Endothelial cell of umbilical vein (primary cell): ENCODE results near the gene GNAL. TPM values are rescaled to one million over a fixed set of nuclear protein-coding genes. Genes with fewer than 3 reads are reported as not detected.

ENCODE experiments used
- BruUV-seq: library from RNA; stranded (reverse); fragments of 400-500 nt; replicated peaks from 2 replicates; lab custom pipeline; 2021; lab: Mats Ljungman, UMichigan
- CTCF ChIA-PET: fragments of 300-600, 350-600 bp; sonication (Branson Sonifier 250); formaldehyde crosslinking; loops from one replicate; lab custom pipeline; 2021; ENCODE audit warnings: antibody characterized with exemption, inconsistent platforms; lab: Charles Lee
- POLR2A ChIA-PET: fragments of 300-600, 350-600 bp; sonication (Branson Sonifier 250); formaldehyde crosslinking; loops from one replicate; lab custom pipeline; 2021; ENCODE audit warnings: antibody characterized with exemption, inconsistent platforms; lab: Charles Lee
- DNase-seq: peaks from one replicate; pipeline ENCODE4 v3.0.0-alpha.2; 2011; ENCODE audit warnings: low read depth, low spot score
- FAIRE-seq: peaks from 2 replicates; lab custom pipeline; 2011; peaks lifted over from hg19 to GRCh38; lab: Jason Lieb, UNC
- H2AFZ ChIP-seq: 2 replicates; pipeline ENCODE4 v1.6.0; 2012; ENCODE audit warnings: low read depth, low read length, control low read depth, inconsistent platforms
- H3K27ac ChIP-seq: 2 replicates; pipeline ENCODE4 v1.5.1; 2011; ENCODE audit warnings: low read depth, mild to moderate bottlenecking, control low read depth, low read length, moderate library complexity; ENCODE audit not compliant: insufficient read depth
- H3K27me3 ChIP-seq, 2 experiments: 2 replicates each; pipeline versions ENCODE4 v1.6.0 to v1.6.1; 2011; ENCODE audit warnings: low read length in 2 of 2, mixed read lengths in 1 of 2; ENCODE audit not compliant: control insufficient read depth in 2 of 2, insufficient read depth in 2 of 2
- H3K36me3 ChIP-seq, 2 experiments: 2 replicates in 1 of 2; 3 replicates in 1 of 2; pipeline ENCODE4 v1.5.1; 2011; ENCODE audit warnings: low read length in 2 of 2, mild to moderate bottlenecking in 1 of 2, moderate library complexity in 1 of 2; ENCODE audit not compliant: control insufficient read depth in 2 of 2, insufficient read depth in 2 of 2; ENCODE audit errors: extremely low read depth in 1 of 2
- H3K4me1 ChIP-seq: 3 replicates; pipeline ENCODE4 v1.5.1; 2011; ENCODE audit warnings: mild to moderate bottlenecking, low read length; ENCODE audit not compliant: control insufficient read depth, insufficient read depth; ENCODE audit errors: extremely low read depth
- H3K4me2 ChIP-seq: 2 replicates; pipeline ENCODE4 v1.6.1; 2011; ENCODE audit warnings: low read length, control low read depth, mixed read lengths; ENCODE audit not compliant: insufficient read depth
- H3K4me3 ChIP-seq, 3 experiments: fragments of 200-600 bp in 1 of 3; sonication (generic), shearing (Covaris generic) in 1 of 3; replicated peaks in 1 of 3; 2 replicates each; pipeline ENCODE4 v1.5.1; 2011 to 2016; ENCODE audit warnings: control low read depth in 3 of 3, low read length in 3 of 3, mild to moderate bottlenecking in 2 of 3, inconsistent platforms in 1 of 3, low read depth in 1 of 3, moderate library complexity in 1 of 3; ENCODE audit not compliant: insufficient read depth in 1 of 3
- H3K79me2 ChIP-seq: 2 replicates; pipeline ENCODE4 v1.6.0; 2012; ENCODE audit warnings: low read length, inconsistent platforms; ENCODE audit not compliant: control insufficient read depth, insufficient read depth
- H3K9ac ChIP-seq: replicated peaks from 2 replicates; pipeline ENCODE3; 2011; ENCODE audit warnings: low read length, control low read depth; ENCODE audit not compliant: insufficient read depth; ENCODE audit errors: extremely low read depth
- H3K9me1 ChIP-seq: replicated peaks from 3 replicates; pipeline ENCODE4 v1.6.0; 2011; ENCODE audit warnings: mild to moderate bottlenecking, low read length; ENCODE audit not compliant: control insufficient read depth, insufficient read depth; ENCODE audit errors: extremely low read depth
- H3K9me3 ChIP-seq: replicated peaks from 2 replicates; pipeline ENCODE4 v1.5.1; 2012; ENCODE audit warnings: low read length, inconsistent platforms; ENCODE audit not compliant: control insufficient read depth, insufficient read depth
- H4K20me1 ChIP-seq: replicated peaks from 2 replicates; pipeline ENCODE3; 2011; ENCODE audit warnings: mild to moderate bottlenecking, low read length; ENCODE audit not compliant: control insufficient read depth, insufficient read depth; ENCODE audit errors: extremely low read depth
- CTCF ChIP-seq, 2 donors: IDR thresholded peaks; 1 replicate in 1 of 2; 2 replicates in 1 of 2; pipeline ENCODE4 v1.5.1; 2011; ENCODE audit warnings: low read length in 2 of 2, mild to moderate bottlenecking in 2 of 2, moderate library complexity in 2 of 2, control low read depth in 1 of 2, inconsistent platforms in 1 of 2, low read depth in 1 of 2; ENCODE audit not compliant: insufficient read depth in 1 of 2; ENCODE audit errors: extremely low read depth in 1 of 2
- EZH2 ChIP-seq: IDR thresholded peaks from 2 replicates; pipeline ENCODE4 v1.6.1; 2012; ENCODE audit warnings: borderline replicate concordance, low read depth, mild to moderate bottlenecking, moderate library complexity, low read length, inconsistent platforms; ENCODE audit not compliant: severe bottlenecking
- FOS ChIP-seq: IDR thresholded peaks from 2 replicates; pipeline ENCODE4 v1.6.1; 2011; ENCODE audit warnings: mild to moderate bottlenecking, low read length, moderate library complexity, borderline replicate concordance; ENCODE audit not compliant: insufficient read depth
- GATA2 ChIP-seq: IDR thresholded peaks from 2 replicates; pipeline ENCODE4 v1.7.0; 2011; ENCODE audit warnings: low read depth, mild to moderate bottlenecking, moderate library complexity, mixed read lengths, low read length; ENCODE audit not compliant: insufficient read length, insufficient read depth
- JUN ChIP-seq: IDR thresholded peaks from 2 replicates; pipeline ENCODE4 v1.6.1; 2011; ENCODE audit warnings: borderline replicate concordance, low read depth; ENCODE audit not compliant: insufficient read length, insufficient read depth
- MAX ChIP-seq: IDR thresholded peaks from 2 replicates; pipeline ENCODE4 v1.6.1; 2011; ENCODE audit not compliant: insufficient read depth, insufficient read length
- MYC ChIP-seq: IDR thresholded peaks from one replicate; pipeline ENCODE4 v1.6.1; 2011; ENCODE audit warnings: mild to moderate bottlenecking, low read depth, low read length
- POLR2A ChIP-seq: IDR thresholded peaks from 2 replicates; pipeline ENCODE4 v1.6.1; 2012; ENCODE audit warnings: low read depth, mild to moderate bottlenecking, control low read depth, low read length
- POLR2AphosphoS5 ChIP-seq: IDR thresholded peaks from 2 replicates; pipeline ENCODE4 v1.6.1; 2012; ENCODE audit warnings: low read depth, mild to moderate bottlenecking, control low read depth, low read length, moderate library complexity; ENCODE audit not compliant: insufficient read depth
- dilution Hi-C: fragments of 300-500 bp; cut with MboI; formaldehyde crosslinking; loops from one replicate; pipeline ENCODE4 v1.15.0; 2019; ENCODE audit warnings: low sequenced_read_pairs; ENCODE audit not compliant: extremely low pct_ligation_motif_present
- intact Hi-C: fragments of 100-400 bp; cut with micrococcal nuclease; formaldehyde crosslinking; loops from one replicate; pipeline ENCODE4 v1.10.0; 2022
- polyA plus RNA-seq, 4 experiments: library from polyadenylated mRNA; depleted of rRNA in 3 of 4; stranded (reverse) in 3 of 4; unstranded in 1 of 4; fragments of >200 nt; gene quantifications; 2 replicates each; pipeline versions ENCODE4 v1.2.1 to v1.2.3, GENCODE V29; 2011 to 2012; ENCODE audit warnings: missing spikeins in 1 of 4
- total RNA-seq: library from RNA; stranded (reverse); gene quantifications from 2 replicates; pipeline ENCODE4 v1.2.3, GENCODE V29; 2021

GNAL gene
- total and polyA plus RNA-seq, 2 donors (not counting 3 experiments of a cell fraction or from before 2014, with no cell fraction given), result 0.07 to 0.73 TPM

- no peaks in the 10 kb centered on the region for H3K79me2 ChIP-seq
- H3K27me3 ChIP-seq, result no peaks in the 10 kb centered on the region
- no peaks in the 10 kb centered on the region for H3K36me3 ChIP-seq
- dilution Hi-C loops, result no loop called here
- TF ChIP-seq POLR2A (no peak), MAX (no peak), EZH2 (no peak), GATA2 (no peak), POLR2AphosphoS5 (no peak), CTCF (IDR thresholded peaks at IDR 0.05; ENCODE audit: extremely low read depth in 1 of 2, insufficient read depth in 1 of 2, low read depth in 1 of 2, low read length in 2 of 2) (no peak), MYC (no peak), FOS (no peak), JUN (no peak)
- no peaks in the 10 kb centered on the region for H4K20me1 ChIP-seq
- POLR2A ChIA-PET, result no interaction called here
- intact Hi-C loops, result no loop called here
- BruUV-seq, result no TSS peak
- FAIRE-seq (no peak), DNase-seq (no peak)
- no peaks in the 10 kb centered on the region for H3K9me3 ChIP-seq
- H2AFZ ChIP-seq, result no peak overlapping the region
- no peak overlapping the region for H3K4me2 ChIP-seq
- no peak overlapping the region for H3K4me3 ChIP-seq
- H3K27ac ChIP-seq, result no peak overlapping the region
- no peaks in the 10 kb centered on the region for H3K9me1 ChIP-seq
- H3K9ac ChIP-seq, result no peak overlapping the region
- H3K4me1 ChIP-seq, result no peaks in the 10 kb centered on the region
- CTCF ChIA-PET, result no interaction called here
These were observed 14.9 kb upstream of the GNAL start for GRCh38 chr18:11674119-11674518.
